ENCODE measurements around the gene FAM3C.

The FAM3C gene

DNA sequence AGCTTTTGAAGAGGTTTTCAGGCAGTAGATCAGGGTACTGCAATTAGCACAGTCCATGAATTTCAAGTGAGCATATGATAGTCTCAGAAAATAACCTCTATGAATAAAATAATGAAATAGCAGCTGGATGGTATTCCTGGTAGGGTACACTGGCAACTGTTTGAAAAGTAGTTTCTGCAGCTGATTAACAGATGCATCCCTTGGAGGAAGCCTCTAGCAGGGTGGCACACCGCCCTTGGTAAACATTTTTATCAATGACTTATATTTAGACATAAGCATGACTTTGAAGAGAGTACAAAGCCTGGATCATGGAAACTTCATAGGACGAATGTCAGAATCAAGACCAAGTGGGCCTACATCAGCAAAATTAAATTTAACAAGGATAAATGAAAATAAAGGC, 40.5 kb downstream of the FAM3C start:
- H2BK5ac ChIP-seq (ENCODE audit: low read length), result no peak overlapping the region

DNA sequence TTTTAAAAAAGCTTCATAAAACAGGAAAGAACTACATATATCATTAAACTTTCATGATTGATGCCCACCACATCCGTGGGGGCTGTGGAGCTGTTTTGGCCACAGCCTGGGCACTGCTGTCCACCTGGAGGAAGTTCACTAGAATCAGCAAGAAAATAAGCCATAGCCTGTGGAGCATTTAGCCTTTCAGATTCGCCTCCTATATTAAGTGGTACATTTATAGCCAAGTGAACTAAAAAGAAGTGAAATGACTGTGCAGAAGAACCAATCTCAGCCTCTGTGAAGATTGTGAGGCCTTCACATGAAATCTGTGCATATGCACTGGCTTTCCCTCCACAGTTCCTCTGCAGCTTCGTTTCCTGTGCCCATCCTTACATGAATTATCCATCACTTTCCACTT, 43.8 kb downstream of the FAM3C start:
- Histone ChIP-seq H2AFZ (ENCODE audit: low read length) (no peak overlapping the region), H3K4me1 (ENCODE audit: control insufficient read depth in 2 of 2, insufficient read depth in 1 of 2, low read depth in 1 of 2, low read length in 2 of 2) (peaks cover 0 to under 1% of the 10 kb centered on the region in 2 donors), H4K91ac (ENCODE audit: low read depth, low read length, poor library complexity) (no peak overlapping the region), H3K9me3 (replicated peaks in 1 of 2; ENCODE audit: control insufficient read depth in 2 of 2, insufficient read depth in 1 of 2, low read depth in 1 of 2, low read length in 2 of 2) (no peaks in the 10 kb centered on the region), H2BK5ac (ENCODE audit: low read length) (no peak overlapping the region), H2AK5ac (ENCODE audit: low read depth, low read length) (no peak overlapping the region), H3K79me1 (ENCODE audit: low read depth, low read length) (no peaks in the 10 kb centered on the region), H2BK15ac (ENCODE audit: low read length) (no peak overlapping the region), H3K23ac (ENCODE audit: low read depth, low read length, poor library complexity) (no peak overlapping the region), H3K4me2 (ENCODE audit: insufficient read depth, low read length, poor library complexity, severe bottlenecking) (no peak overlapping the region), H4K8ac (ENCODE audit: low read depth, low read length) (no peak overlapping the region), H3K4ac (ENCODE audit: low read length) (no peak overlapping the region), H3K18ac (ENCODE audit: low read length) (no peak overlapping the region), H2BK12ac (ENCODE audit: low read length) (no peak overlapping the region), H2BK120ac (ENCODE audit: low read depth, low read length) (no peak overlapping the region), H3K14ac (ENCODE audit: low read length) (no peak overlapping the region), H3K9ac (ENCODE audit: low read depth, low read length, poor library complexity) (no peak overlapping the region), H3K4me3 (ENCODE audit: low read length in 2 of 2) (no peak overlapping the region), H3K27ac (replicated peaks; ENCODE audit: low read length) (no peak overlapping the region), H3K27me3 (ENCODE audit: control insufficient read depth in 3 of 3, insufficient read depth in 3 of 3, low read depth in 1 of 3, low read length in 3 of 3) (no peaks in the 10 kb centered on the region), H3K36me3 (replicated peaks in 1 of 2; ENCODE audit: control insufficient read depth in 2 of 2, insufficient read depth in 2 of 2, low read length in 2 of 2) (peaks cover 3 to 72% of the 10 kb centered on the region in 2 donors)
- WGBS, 2 donors (ENCODE audit: extremely low coverage in 2 of 2, insufficient read length in 2 of 2, insufficient replicate concordance in 1 of 2), result no CpG with 5 or more reads among the region's 3 CpGs
- DNase-seq (ENCODE audit: low spot score), result no peak

More for the DNA sequence above, 40.5 kb downstream of the FAM3C start:
- Histone ChIP-seq H3K4ac (ENCODE audit: low read length) (no peak overlapping the region), H3K4me1 (ENCODE audit: control insufficient read depth in 2 of 2, insufficient read depth in 1 of 2, low read depth in 1 of 2, low read length in 2 of 2) (no peaks in the 10 kb centered on the region), H3K27ac (replicated peaks; ENCODE audit: low read length) (no peak overlapping the region), H3K36me3 (replicated peaks in 1 of 2; ENCODE audit: control insufficient read depth in 2 of 2, insufficient read depth in 2 of 2, low read length in 2 of 2) (peaks cover 3 to 99% of the 10 kb centered on the region in 2 donors), H2BK15ac (ENCODE audit: low read length) (no peak overlapping the region), H2AFZ (ENCODE audit: low read length) (no peak overlapping the region), H3K14ac (ENCODE audit: low read length) (no peak overlapping the region), H2BK12ac (ENCODE audit: low read length) (no peak overlapping the region), H3K9me3 (replicated peaks in 1 of 2; ENCODE audit: control insufficient read depth in 2 of 2, insufficient read depth in 1 of 2, low read depth in 1 of 2, low read length in 2 of 2) (no peaks in the 10 kb centered on the region), H2BK120ac (ENCODE audit: low read depth, low read length) (no peak overlapping the region), H3K79me1 (ENCODE audit: low read depth, low read length) (no peaks in the 10 kb centered on the region), H3K4me3 (ENCODE audit: low read length in 2 of 2) (no peak overlapping the region), H4K8ac (ENCODE audit: low read depth, low read length) (no peak overlapping the region), H3K9ac (ENCODE audit: low read depth, low read length, poor library complexity) (no peak overlapping the region), H3K27me3 (ENCODE audit: control insufficient read depth in 3 of 3, insufficient read depth in 3 of 3, low read depth in 1 of 3, low read length in 3 of 3) (no peaks in the 10 kb centered on the region), H3K18ac (ENCODE audit: low read length) (no peak overlapping the region), H4K91ac (ENCODE audit: low read depth, low read length, poor library complexity) (no peak overlapping the region), H3K23ac (ENCODE audit: low read depth, low read length, poor library complexity) (no peak overlapping the region), H2AK5ac (ENCODE audit: low read depth, low read length) (no peak overlapping the region), H3K4me2 (ENCODE audit: insufficient read depth, low read length, poor library complexity, severe bottlenecking) (no peak overlapping the region)
- no peak for DNase-seq (ENCODE audit: low spot score)
- no CpG with 5 or more reads among the region's 2 CpGs for WGBS, 2 donors (ENCODE audit: extremely low coverage in 2 of 2, insufficient read length in 2 of 2, insufficient replicate concordance in 1 of 2)

DNA sequence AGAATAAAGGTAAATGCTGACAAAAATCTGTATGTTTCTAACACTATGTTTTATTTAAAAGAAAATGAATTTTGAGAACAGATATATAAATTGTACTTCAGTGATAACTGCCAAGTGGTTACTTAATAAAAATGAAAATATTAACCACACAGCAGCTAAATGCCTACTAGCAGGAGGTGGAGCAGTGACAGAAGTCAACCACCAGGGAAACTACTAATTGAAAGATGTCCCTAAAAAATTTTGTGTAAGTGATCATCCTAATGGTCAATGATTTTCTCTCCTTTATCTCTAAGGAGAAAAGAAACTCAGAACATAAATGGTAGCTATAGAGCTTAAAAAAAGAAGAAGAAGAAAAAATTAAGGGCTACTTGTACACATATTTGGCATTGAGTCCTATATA, 44.4 kb downstream of the FAM3C start:
- Histone ChIP-seq H4K91ac (ENCODE audit: low read depth, low read length, poor library complexity) (no peak overlapping the region), H3K4me2 (ENCODE audit: insufficient read depth, low read length, poor library complexity, severe bottlenecking) (no peak overlapping the region), H3K18ac (ENCODE audit: low read length) (no peak overlapping the region), H3K27ac (replicated peaks; ENCODE audit: low read length) (no peak overlapping the region), H4K8ac (ENCODE audit: low read depth, low read length) (no peak overlapping the region), H3K9me3 (replicated peaks in 1 of 2; ENCODE audit: control insufficient read depth in 2 of 2, insufficient read depth in 1 of 2, low read depth in 1 of 2, low read length in 2 of 2) (no peaks in the 10 kb centered on the region), H2BK5ac (ENCODE audit: low read length) (no peak overlapping the region), H3K4me3 (ENCODE audit: low read length in 2 of 2) (no peak overlapping the region), H2AFZ (ENCODE audit: low read length) (no peak overlapping the region), H3K4ac (ENCODE audit: low read length) (no peak overlapping the region), H2AK5ac (ENCODE audit: low read depth, low read length) (no peak overlapping the region), H3K79me1 (ENCODE audit: low read depth, low read length) (no peaks in the 10 kb centered on the region), H3K23ac (ENCODE audit: low read depth, low read length, poor library complexity) (no peak overlapping the region), H3K36me3 (replicated peaks in 1 of 2; ENCODE audit: control insufficient read depth in 2 of 2, insufficient read depth in 2 of 2, low read length in 2 of 2) (peaks cover 3 to 72% of the 10 kb centered on the region in 2 donors), H2BK15ac (ENCODE audit: low read length) (no peak overlapping the region), H2BK12ac (ENCODE audit: low read length) (no peak overlapping the region), H3K4me1 (ENCODE audit: control insufficient read depth in 2 of 2, insufficient read depth in 1 of 2, low read depth in 1 of 2, low read length in 2 of 2) (peaks cover 0 to 1% of the 10 kb centered on the region in 2 donors), H3K9ac (ENCODE audit: low read depth, low read length, poor library complexity) (no peak overlapping the region), H2BK120ac (ENCODE audit: low read depth, low read length) (no peak overlapping the region), H3K14ac (ENCODE audit: low read length) (no peak overlapping the region), H3K27me3 (ENCODE audit: control insufficient read depth in 3 of 3, insufficient read depth in 3 of 3, low read depth in 1 of 3, low read length in 3 of 3) (no peaks in the 10 kb centered on the region)
- no peak for DNase-seq (ENCODE audit: low spot score)

DNA sequence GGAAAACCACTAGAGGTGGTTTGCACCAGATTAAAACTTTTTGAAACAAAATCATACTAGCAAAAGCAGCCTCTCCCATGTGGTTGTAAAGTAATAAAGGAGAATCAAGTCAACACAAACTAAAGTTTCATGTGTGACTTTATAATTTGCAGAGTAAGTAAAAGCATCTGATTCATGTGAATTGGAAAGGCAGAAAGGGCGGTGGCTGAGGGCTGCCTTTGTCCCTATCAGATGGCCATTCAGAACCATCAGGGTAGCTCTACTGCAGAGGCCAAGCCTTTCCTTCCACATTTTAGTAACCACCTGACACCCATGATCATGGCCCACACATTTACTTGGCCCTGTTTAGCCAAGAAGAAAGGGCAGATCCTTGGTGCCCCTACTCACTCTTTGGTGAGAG, 51.6 kb downstream of the FAM3C start:
- Histone ChIP-seq H3K79me1 (ENCODE audit: low read depth, low read length) (no peaks in the 10 kb centered on the region), H3K18ac (ENCODE audit: low read length) (no peak overlapping the region), H4K91ac (ENCODE audit: low read depth, low read length, poor library complexity) (no peak overlapping the region), H2AFZ (ENCODE audit: low read length) (no peak overlapping the region), H3K27ac (replicated peaks; ENCODE audit: low read length) (no peak overlapping the region), H3K36me3 (replicated peaks in 1 of 2; ENCODE audit: control insufficient read depth in 2 of 2, insufficient read depth in 2 of 2, low read length in 2 of 2) (peaks cover 2 to 11% of the 10 kb centered on the region in 2 donors), H3K4me3 (ENCODE audit: low read length in 2 of 2) (no peak overlapping the region), H3K14ac (ENCODE audit: low read length) (no peak overlapping the region), H3K27me3 (ENCODE audit: control insufficient read depth in 3 of 3, insufficient read depth in 3 of 3, low read depth in 1 of 3, low read length in 3 of 3) (no peaks in the 10 kb centered on the region), H3K9me3 (replicated peaks in 1 of 2; ENCODE audit: control insufficient read depth in 2 of 2, insufficient read depth in 1 of 2, low read depth in 1 of 2, low read length in 2 of 2) (no peaks in the 10 kb centered on the region), H3K4me2 (ENCODE audit: insufficient read depth, low read length, poor library complexity, severe bottlenecking) (no peak overlapping the region), H3K4ac (ENCODE audit: low read length) (no peak overlapping the region), H2BK12ac (ENCODE audit: low read length) (no peak overlapping the region), H4K8ac (ENCODE audit: low read depth, low read length) (no peak overlapping the region), H3K4me1 (ENCODE audit: control insufficient read depth in 2 of 2, insufficient read depth in 1 of 2, low read depth in 1 of 2, low read length in 2 of 2) (peaks cover 0 to 1% of the 10 kb centered on the region in 2 donors), H3K9ac (ENCODE audit: low read depth, low read length, poor library complexity) (no peak overlapping the region), H3K23ac (ENCODE audit: low read depth, low read length, poor library complexity) (no peak overlapping the region), H2AK5ac (ENCODE audit: low read depth, low read length) (no peak overlapping the region), H2BK15ac (ENCODE audit: low read length) (no peak overlapping the region), H2BK120ac (ENCODE audit: low read depth, low read length) (no peak overlapping the region), H2BK5ac (ENCODE audit: low read length) (no peak overlapping the region)
- WGBS, 2 donors (ENCODE audit: extremely low coverage in 2 of 2, insufficient read length in 2 of 2, insufficient replicate concordance in 1 of 2), result no CpG with 5 or more reads among the region's 1 CpG
- DNase-seq (ENCODE audit: low spot score), result no peak
